Spleen (tissue), 7 donors: ENCODE results near the gene HNRNPF.

Source experiments
- POLR2A ChIP-seq, 3 donors: fragments of 450-650 bp; IDR thresholded peaks; one replicate each; pipeline ENCODE4 v1.5.1; 2017; ENCODE audit warnings: antibody characterized with exemption in 3 of 3, mild to moderate bottlenecking in 1 of 3
- POLR2AphosphoS5 ChIP-seq, 3 donors: sonication (generic); formaldehyde crosslinking; IDR thresholded peaks; one replicate each; pipeline ENCODE4 v1.5.1; 2017; ENCODE audit warnings: antibody characterized with exemption in 3 of 3
- TF ChIP-seq, protein P1 (sequence below), 11 experiments: fragments of 200-600 bp in 7 of 11; fragments of 450-650 bp in 4 of 11; sonication (generic) in 4 of 11; IDR thresholded peaks in 8 of 11; conservative IDR thresholded peaks in 3 of 11; 1 replicate in 7 of 11; 2 replicates in 4 of 11; pipeline versions ENCODE4 v1.4.0 to v1.8.0; 2016 to 2021; ENCODE audit warnings: antibody characterized with exemption in 11 of 11, inconsistent platforms in 4 of 11, mild to moderate bottlenecking in 1 of 11
- donor health status: DM: no; HTN: no; CAD: no; lungs with moderate emphysema.
- donor health status: DM: no; HTN: no; CAD: no.
- donor health status: DM: no; HTN: no; CAD: no.

DNA sequence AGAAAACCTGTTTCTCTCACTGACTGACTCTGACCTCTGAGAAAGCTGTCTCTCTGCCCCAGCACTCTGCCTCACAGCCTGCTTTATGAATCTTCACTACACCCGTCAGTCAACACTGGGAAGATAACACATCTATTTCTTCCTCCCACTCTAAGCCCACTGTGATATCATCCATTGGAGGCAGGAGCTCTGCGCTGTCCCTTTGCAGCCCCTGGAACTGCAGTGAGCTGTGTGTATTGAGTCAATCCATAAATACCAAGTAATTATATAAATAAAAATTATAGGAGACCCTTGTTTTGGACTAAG is 54.7 kb downstream of the HNRNPF start:
- TF ChIP-seq, protein P1, sequence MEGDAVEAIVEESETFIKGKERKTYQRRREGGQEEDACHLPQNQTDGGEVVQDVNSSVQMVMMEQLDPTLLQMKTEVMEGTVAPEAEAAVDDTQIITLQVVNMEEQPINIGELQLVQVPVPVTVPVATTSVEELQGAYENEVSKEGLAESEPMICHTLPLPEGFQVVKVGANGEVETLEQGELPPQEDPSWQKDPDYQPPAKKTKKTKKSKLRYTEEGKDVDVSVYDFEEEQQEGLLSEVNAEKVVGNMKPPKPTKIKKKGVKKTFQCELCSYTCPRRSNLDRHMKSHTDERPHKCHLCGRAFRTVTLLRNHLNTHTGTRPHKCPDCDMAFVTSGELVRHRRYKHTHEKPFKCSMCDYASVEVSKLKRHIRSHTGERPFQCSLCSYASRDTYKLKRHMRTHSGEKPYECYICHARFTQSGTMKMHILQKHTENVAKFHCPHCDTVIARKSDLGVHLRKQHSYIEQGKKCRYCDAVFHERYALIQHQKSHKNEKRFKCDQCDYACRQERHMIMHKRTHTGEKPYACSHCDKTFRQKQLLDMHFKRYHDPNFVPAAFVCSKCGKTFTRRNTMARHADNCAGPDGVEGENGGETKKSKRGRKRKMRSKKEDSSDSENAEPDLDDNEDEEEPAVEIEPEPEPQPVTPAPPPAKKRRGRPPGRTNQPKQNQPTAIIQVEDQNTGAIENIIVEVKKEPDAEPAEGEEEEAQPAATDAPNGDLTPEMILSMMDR (IDR thresholded peaks at IDR 0.05 in 8 of 11, conservative IDR thresholded peaks at IDR 0.05 in 3 of 11), result no peak
- no peak for TF ChIP-seq POLR2AphosphoS5 (IDR thresholded peaks at IDR 0.05)
- no peak for TF ChIP-seq POLR2A (IDR thresholded peaks at IDR 0.05)
